Keratinocyte (primary cell): ENCODE data around the gene POLE. TPM values are rescaled to one million over a fixed set of nuclear protein-coding genes. Genes with fewer than 3 reads are reported as not detected.

Experiments used
- DNase-seq: peaks from one replicate; pipeline ENCODE4 v3.0.0-alpha.2; 2011; ENCODE audit warnings: low read depth, missing footprints, low spot score
- FAIRE-seq: peaks from 2 replicates; lab custom pipeline; 2011; peaks lifted over from hg19 to GRCh38; lab: Jason Lieb, UNC
- H2AFZ ChIP-seq: 2 replicates; pipeline ENCODE4 v1.6.0; 2012; ENCODE audit warnings: low read length, control low read depth, inconsistent platforms; ENCODE audit not compliant: control insufficient read depth
- H3K27ac ChIP-seq: 2 replicates; pipeline ENCODE4 v1.5.1; 2011; ENCODE audit warnings: low read length; ENCODE audit not compliant: control insufficient read depth, insufficient read depth
- H3K27me3 ChIP-seq: 3 replicates; pipeline ENCODE4 v1.6.0; 2011; ENCODE audit warnings: low read length; ENCODE audit not compliant: control insufficient read depth, insufficient read depth; ENCODE audit errors: extremely low read depth
- H3K36me3 ChIP-seq, 2 experiments: 2 replicates in 1 of 2; 3 replicates in 1 of 2; pipeline ENCODE4 v1.5.1; 2011; ENCODE audit warnings: low read length in 2 of 2, mild to moderate bottlenecking in 1 of 2; ENCODE audit not compliant: control insufficient read depth in 2 of 2, insufficient read depth in 2 of 2; ENCODE audit errors: extremely low read depth in 1 of 2
- H3K4me1 ChIP-seq: 3 replicates; pipeline ENCODE4 v1.5.1; 2011; ENCODE audit warnings: low read length; ENCODE audit not compliant: control insufficient read depth, insufficient read depth; ENCODE audit errors: extremely low read depth
- H3K4me2 ChIP-seq: 3 replicates; pipeline ENCODE4 v1.6.0; 2011; ENCODE audit warnings: low read depth, low read length; ENCODE audit not compliant: control insufficient read depth, insufficient read depth; ENCODE audit errors: extremely low read depth
- H3K4me3 ChIP-seq, 3 experiments: fragments of 200-600 bp in 1 of 3; sonication (generic) in 1 of 3; 2 replicates in 2 of 3; 3 replicates in 1 of 3; pipeline ENCODE4 v1.5.1; 2011 to 2016; ENCODE audit warnings: low read length in 3 of 3, mild to moderate bottlenecking in 3 of 3, control low read depth in 2 of 3, inconsistent platforms in 1 of 3, low read depth in 1 of 3, mixed read lengths in 1 of 3, mixed run types in 1 of 3, moderate library complexity in 1 of 3; ENCODE audit not compliant: control insufficient read depth in 2 of 3, insufficient read depth in 2 of 3; ENCODE audit errors: extremely low read depth in 1 of 3
- H3K79me2 ChIP-seq: 2 replicates; pipeline ENCODE4 v1.6.0; 2012; ENCODE audit warnings: low read length; ENCODE audit not compliant: control insufficient read depth, insufficient read depth
- H3K9ac ChIP-seq: 3 replicates; pipeline ENCODE4 v1.6.0; 2011; ENCODE audit warnings: low read length; ENCODE audit not compliant: control insufficient read depth, insufficient read depth; ENCODE audit errors: extremely low read depth
- H3K9me1 ChIP-seq: 3 replicates; pipeline ENCODE4 v1.6.0; 2011; ENCODE audit warnings: low read length; ENCODE audit not compliant: control insufficient read depth, insufficient read depth; ENCODE audit errors: extremely low read depth
- H3K9me3 ChIP-seq: 2 replicates; pipeline ENCODE4 v1.5.1; 2012; ENCODE audit warnings: low read depth, low read length; ENCODE audit not compliant: control insufficient read depth
- H4K20me1 ChIP-seq: 3 replicates; pipeline ENCODE4 v1.6.0; 2011; ENCODE audit warnings: low read length; ENCODE audit not compliant: control insufficient read depth, insufficient read depth; ENCODE audit errors: extremely low read depth
- CTCF ChIP-seq, 3 experiments: IDR thresholded peaks in 1 of 3; conservative IDR thresholded peaks in 1 of 3; optimal IDR thresholded peaks in 1 of 3; 2 replicates in 2 of 3; 3 replicates in 1 of 3; pipeline versions ENCODE3 to v1.5.1; 2011; ENCODE audit warnings: low read length in 3 of 3, mild to moderate bottlenecking in 3 of 3, moderate library complexity in 2 of 3, control low read depth in 1 of 3, inconsistent platforms in 1 of 3; ENCODE audit not compliant: insufficient read depth in 2 of 3; ENCODE audit errors: extremely low read depth in 1 of 3
- EZH2 ChIP-seq: IDR thresholded peaks from one replicate; pipeline ENCODE4 v1.6.1; 2012; ENCODE audit warnings: inconsistent platforms, mild to moderate bottlenecking, low read length, moderate library complexity
- dilution Hi-C: fragments of 300-500 bp; cut with MboI; formaldehyde crosslinking; loops from one replicate; pipeline ENCODE4 v1.7.0; 2020; ENCODE audit warnings: low sequenced_read_pairs; ENCODE audit not compliant: extremely low pct_ligation_motif_present
- polyA plus RNA-seq, 5 experiments: library from polyadenylated mRNA; depleted of rRNA in 3 of 5; stranded (reverse) in 3 of 5; stranded (forward) in 1 of 5; unstranded in 1 of 5; fragments of >200 nt; gene quantifications; 1 replicate in 1 of 5; 2 replicates in 3 of 5; 3 replicates in 1 of 5; pipeline versions ENCODE4 v1.2.1 to v1.2.3, GENCODE V29; 2011 to 2012; ENCODE audit warnings: missing spikeins in 2 of 5, low read depth in 1 of 5, low replicate concordance in 1 of 5

Gene POLE
- polyA plus RNA-seq, 1 donor (not counting 4 experiments of a cell fraction or from before 2014, with no cell fraction given) = 14.8 TPM

DNA sequence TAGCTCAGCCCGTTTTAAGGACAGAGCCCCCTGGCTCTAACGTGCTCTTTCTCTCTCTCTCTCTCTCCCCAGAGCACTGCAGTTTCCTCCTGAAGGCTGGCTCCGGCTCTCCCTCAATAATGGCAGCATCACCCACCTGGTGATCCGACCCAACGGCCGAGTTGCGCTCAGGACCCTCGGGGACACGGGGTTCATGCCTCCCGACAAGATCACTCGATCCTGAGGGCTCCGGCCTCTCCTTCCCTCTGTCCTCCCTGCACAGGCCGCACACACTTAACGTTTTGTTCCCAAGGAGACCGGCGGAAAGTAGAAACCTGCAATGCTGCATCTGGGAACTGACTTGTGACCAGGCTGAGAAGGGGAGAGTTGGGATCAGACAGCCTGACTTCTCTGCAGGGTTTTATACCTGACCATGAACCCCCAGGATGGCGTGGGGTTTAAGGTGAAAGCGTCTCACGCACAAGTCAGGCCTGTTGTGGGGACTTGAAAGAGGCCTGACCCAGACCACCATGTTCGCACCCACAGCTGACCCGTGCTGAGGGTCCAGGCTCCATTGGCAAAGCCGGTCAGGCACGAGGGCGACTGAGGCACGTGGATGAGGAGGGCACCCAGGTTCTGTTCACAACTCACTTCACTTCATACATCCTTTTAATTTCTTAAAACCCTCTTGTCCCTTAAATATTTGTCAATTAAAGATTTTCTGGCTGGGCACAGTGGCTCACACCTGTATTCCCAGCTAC lies 33.6 kb upstream of the POLE start:
- H2AFZ ChIP-seq = no peak overlapping the region
- dilution Hi-C loops = no loop called here
- peaks cover 37% of the 10 kb centered on the region for H3K79me2 ChIP-seq
- H3K4me3 ChIP-seq = no peak overlapping the region
- no peaks in the 10 kb centered on the region for H3K27me3 ChIP-seq
- no peak for TF ChIP-seq EZH2
- TF ChIP-seq CTCF (optimal IDR thresholded peaks at IDR 0.05 in 1 of 3, IDR thresholded peaks at IDR 0.05 in 1 of 3, conservative IDR thresholded peaks at IDR 0.05 in 1 of 3; ENCODE audit: extremely low read depth in 1 of 3, insufficient read depth in 2 of 3, low read length in 3 of 3) = no peak
- no peak overlapping the region for H3K4me2 ChIP-seq
- no peak overlapping the region for H3K27ac ChIP-seq
- peaks cover 31 to 52% of the 10 kb centered on the region in 2 experiments for H3K36me3 ChIP-seq
- FAIRE-seq = no peak
- no peak for DNase-seq
- H4K20me1 ChIP-seq = peaks cover 12% of the 10 kb centered on the region
- no peaks in the 10 kb centered on the region for H3K9me3 ChIP-seq
- H3K9ac ChIP-seq = no peak overlapping the region
- no peaks in the 10 kb centered on the region for H3K9me1 ChIP-seq
- no peaks in the 10 kb centered on the region for H3K4me1 ChIP-seq

DNA sequence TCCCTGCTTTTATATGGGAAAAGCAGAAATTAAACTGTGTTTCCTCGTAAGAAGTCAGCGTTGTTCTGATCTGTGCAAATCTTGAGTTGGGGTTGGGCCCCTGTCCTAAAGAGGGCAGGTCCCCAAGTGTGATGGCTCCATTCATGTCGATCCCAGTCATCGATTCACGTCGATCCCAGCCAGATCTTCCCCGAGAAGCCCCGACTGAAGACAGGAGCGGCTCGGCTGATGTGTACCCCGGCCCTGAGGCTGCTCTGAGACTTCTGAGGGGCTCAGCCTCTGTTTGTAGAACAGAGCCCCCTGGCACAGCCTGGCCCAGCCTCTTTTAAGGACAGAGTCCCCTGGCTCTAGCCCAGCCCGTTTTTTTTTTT lies 32.8 kb upstream of the POLE start:
- Histone ChIP-seq H3K36me3 (peaks cover 24 to 49% of the 10 kb centered on the region in 2 experiments), H3K27ac (no peak overlapping the region), H2AFZ (no peak overlapping the region), H3K4me1 (no peaks in the 10 kb centered on the region), H3K79me2 (peaks cover 35% of the 10 kb centered on the region), H3K4me2 (no peak overlapping the region), H3K4me3 (no peak overlapping the region), H3K27me3 (no peaks in the 10 kb centered on the region), H3K9ac (no peak overlapping the region), H3K9me3 (no peaks in the 10 kb centered on the region), H4K20me1 (peaks cover 12% of the 10 kb centered on the region), H3K9me1 (no peaks in the 10 kb centered on the region)
- dilution Hi-C loops = no loop called here
- FAIRE-seq (no peak), DNase-seq (no peak)
- TF ChIP-seq CTCF (optimal IDR thresholded peaks at IDR 0.05 in 1 of 3, IDR thresholded peaks at IDR 0.05 in 1 of 3, conservative IDR thresholded peaks at IDR 0.05 in 1 of 3; ENCODE audit: extremely low read depth in 1 of 3, insufficient read depth in 2 of 3, low read length in 3 of 3) (no peak), EZH2 (no peak)
